ENCODE data around the gene LGR4.

The LGR4 gene

DNA sequence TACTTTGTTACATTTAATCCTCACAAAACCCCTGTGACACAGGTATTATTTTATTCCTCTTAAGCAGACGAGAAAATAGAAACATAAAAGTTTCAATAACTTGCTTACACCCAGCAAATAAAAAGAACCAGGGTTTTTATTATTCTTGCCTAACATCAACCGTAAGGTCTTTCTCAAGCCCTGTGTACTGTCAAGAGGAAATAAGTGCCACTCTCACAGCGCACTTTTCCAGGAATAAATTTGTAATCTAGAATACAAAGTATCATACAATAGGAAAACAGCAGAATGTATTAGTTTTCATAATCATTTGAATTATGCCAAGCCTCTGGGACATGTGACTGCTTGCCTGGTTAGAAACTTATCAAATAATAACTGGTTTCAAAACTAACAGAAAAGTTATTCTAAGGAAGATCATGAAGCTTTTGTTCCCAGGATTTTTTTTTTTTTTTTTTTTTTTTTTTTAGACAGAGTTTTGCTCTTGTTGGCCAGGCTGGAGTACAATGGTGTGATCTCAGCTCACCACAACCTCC lies 117.0 kb downstream of the LGR4 start:
- DNase-seq (ENCODE audit: low read depth) = no peak
- no peak overlapping the region for H3K4me3 ChIP-seq (ENCODE audit: control insufficient read depth, low read depth, low read length)
- TF ChIP-seq, protein P1, sequence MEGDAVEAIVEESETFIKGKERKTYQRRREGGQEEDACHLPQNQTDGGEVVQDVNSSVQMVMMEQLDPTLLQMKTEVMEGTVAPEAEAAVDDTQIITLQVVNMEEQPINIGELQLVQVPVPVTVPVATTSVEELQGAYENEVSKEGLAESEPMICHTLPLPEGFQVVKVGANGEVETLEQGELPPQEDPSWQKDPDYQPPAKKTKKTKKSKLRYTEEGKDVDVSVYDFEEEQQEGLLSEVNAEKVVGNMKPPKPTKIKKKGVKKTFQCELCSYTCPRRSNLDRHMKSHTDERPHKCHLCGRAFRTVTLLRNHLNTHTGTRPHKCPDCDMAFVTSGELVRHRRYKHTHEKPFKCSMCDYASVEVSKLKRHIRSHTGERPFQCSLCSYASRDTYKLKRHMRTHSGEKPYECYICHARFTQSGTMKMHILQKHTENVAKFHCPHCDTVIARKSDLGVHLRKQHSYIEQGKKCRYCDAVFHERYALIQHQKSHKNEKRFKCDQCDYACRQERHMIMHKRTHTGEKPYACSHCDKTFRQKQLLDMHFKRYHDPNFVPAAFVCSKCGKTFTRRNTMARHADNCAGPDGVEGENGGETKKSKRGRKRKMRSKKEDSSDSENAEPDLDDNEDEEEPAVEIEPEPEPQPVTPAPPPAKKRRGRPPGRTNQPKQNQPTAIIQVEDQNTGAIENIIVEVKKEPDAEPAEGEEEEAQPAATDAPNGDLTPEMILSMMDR (IDR thresholded peaks at IDR 0.05; ENCODE audit: control insufficient read depth, insufficient read depth, low read depth, low read length, missing control alignments) = no peak

DNA sequence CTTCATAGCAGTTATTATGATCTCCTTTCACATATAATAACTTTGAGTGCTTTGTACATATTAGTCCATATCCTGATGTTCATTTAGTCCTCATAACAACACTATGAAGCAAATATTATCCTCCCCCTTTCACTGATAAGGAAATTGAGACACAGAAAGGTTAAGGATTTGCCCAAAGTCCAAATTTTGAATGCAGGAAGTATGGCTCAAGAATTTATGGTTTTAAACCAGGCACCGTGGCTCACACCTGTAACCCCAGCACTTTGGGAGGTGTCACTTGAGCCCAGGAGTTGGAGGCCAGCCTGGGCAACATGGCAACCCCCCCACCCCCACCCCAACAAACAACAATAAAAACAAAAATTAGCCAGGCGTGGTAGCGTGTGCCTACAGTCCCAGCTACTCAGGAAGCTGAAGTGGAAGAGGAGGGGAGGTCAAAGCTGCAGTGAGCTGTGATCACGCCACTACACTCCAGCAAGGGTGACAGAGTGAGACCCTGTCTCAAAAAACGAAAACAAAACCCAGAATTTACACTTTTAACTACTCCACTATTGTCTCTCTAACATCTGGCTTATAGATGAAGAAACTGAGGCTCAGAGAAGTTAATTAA lies 118.1 kb downstream of the LGR4 start:
- H3K4me3 ChIP-seq (ENCODE audit: control insufficient read depth, low read depth, low read length) = no peak overlapping the region
- DNase-seq (ENCODE audit: low read depth) = no peak
- TF ChIP-seq, protein P1 (IDR thresholded peaks at IDR 0.05; ENCODE audit: control insufficient read depth, insufficient read depth, low read depth, low read length, missing control alignments) = no peak

DNA sequence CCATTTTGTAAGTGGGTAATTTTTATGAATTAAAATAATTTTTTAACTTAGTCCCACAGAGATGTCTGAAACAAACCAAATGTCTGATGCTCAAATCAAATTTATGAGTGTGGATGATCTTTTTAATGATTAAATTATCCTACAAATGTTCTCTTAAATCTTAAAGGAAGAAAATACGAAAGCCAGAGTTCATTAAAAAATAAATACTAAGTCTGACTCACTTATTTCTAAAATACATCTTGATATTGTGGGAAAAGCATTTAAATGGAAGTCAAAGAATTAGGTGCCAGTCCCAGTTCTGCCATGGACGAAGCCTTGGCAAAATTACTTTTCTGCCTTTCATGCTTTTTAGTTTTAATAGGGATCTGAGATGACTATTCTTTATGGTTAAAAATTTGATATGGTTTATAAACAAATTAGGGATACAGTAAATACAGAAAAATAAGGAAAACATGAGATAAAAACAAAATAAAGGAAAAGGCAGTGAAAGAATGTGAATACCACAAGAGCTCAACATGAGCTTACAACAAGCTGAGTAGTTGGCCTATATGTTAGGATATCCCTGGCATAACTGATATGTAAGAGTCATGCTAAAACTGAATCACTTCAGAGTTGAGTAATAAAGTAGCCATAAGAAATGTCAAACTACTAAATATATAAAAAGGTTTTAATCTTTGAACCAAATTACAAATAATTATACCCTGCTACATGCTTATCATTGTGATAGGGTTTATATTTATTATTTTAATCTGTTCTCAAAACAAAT lies 118.8 kb downstream of the LGR4 start:
- DNase-seq (ENCODE audit: low read depth) = no peak
- TF ChIP-seq, protein P1 (IDR thresholded peaks at IDR 0.05; ENCODE audit: control insufficient read depth, insufficient read depth, low read depth, low read length, missing control alignments) = no peak
- H3K4me3 ChIP-seq (ENCODE audit: control insufficient read depth, low read depth, low read length) = no peak overlapping the region

DNA sequence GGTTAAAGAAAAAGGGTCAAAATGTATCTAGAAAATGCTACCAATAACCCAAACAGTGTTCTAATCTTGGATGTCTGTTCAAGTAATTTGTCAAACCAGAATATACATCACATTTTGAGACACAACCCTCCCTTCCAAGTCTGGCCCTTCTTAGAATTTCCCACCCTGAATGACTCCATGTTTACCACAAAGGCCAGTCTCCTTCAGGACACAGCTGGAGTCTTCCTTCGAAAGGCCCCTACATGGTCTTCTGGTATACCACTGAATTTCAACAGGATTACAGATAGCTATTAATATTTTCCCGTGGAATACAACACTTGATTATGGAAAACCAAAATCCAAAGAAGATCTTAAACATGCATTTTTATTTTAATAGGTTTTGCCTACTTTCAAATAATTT lies 119.8 kb downstream of the LGR4 start:
- H3K4me3 ChIP-seq (ENCODE audit: control insufficient read depth, low read depth, low read length) = no peak overlapping the region
- TF ChIP-seq, protein P1 (IDR thresholded peaks at IDR 0.05; ENCODE audit: control insufficient read depth, insufficient read depth, low read depth, low read length, missing control alignments) = no peak
- no peak for DNase-seq (ENCODE audit: low read depth)

DNA sequence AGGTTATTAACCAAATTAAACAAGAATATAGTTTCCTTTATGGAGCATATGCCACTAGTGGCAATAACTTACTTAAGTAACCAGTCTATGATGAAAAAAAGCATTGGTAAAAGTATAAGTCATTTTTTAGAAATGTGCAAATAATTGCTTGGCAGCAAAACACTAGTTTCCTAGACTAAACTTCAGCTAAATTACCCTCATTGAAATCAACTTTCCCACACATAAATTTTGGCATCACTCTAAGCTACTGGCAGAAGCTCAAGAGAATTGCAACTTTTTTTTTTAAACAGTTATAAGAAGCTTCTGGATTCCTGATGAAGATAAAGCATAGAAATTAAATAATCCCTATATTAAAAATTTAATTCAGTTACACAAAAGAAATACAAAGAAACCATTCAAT lies 122.1 kb downstream of the LGR4 start:
- no peak overlapping the region for H3K4me3 ChIP-seq (ENCODE audit: control insufficient read depth, low read depth, low read length)
- TF ChIP-seq, protein P1 (IDR thresholded peaks at IDR 0.05; ENCODE audit: control insufficient read depth, insufficient read depth, low read depth, low read length, missing control alignments) = no peak
- DNase-seq (ENCODE audit: low read depth) = no peak

DNA sequence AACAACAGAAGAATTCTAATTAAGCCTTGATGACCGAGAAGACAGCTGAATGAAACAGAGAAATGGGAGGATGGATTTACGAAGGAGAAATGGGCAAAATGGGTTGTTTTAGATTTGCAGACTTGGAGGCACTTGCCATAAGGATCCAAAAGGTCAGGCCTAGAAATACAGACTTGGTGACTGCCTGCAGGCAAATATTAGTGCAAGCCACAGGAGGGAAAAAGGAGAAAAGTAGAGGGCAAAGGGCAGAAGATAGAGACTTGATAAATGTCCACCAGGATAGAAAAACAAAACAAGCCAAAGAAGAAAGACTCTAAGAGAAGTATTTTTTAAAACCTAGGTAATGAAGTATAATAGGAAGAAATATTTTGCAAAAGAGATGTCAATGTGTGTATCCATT lies 122.7 kb downstream of the LGR4 start:
- DNase-seq (ENCODE audit: low read depth) = no peak
- TF ChIP-seq, protein P1 (IDR thresholded peaks at IDR 0.05; ENCODE audit: control insufficient read depth, insufficient read depth, low read depth, low read length, missing control alignments) = no peak
- no peak overlapping the region for H3K4me3 ChIP-seq (ENCODE audit: control insufficient read depth, low read depth, low read length)

Data from AG09309 (cell line).